ENCODE results near the gene PLA1A.
"Not testable (repeated sequence)": the region's sequence is repeated elsewhere in the genome, so short reads cannot be mapped to it uniquely, and the experiment has no call there.

PLA1A gene

GRCh38 chr3:119562307-119562961 lies 35.3 kb upstream of the PLA1A start:
- Mint-ChIP-seq H3K27me3 (peaks cover 1% of the 10 kb centered on the region), H3K4me3 (peak overlapping the region; percentile 66), H3K4me1 (ENCODE audit: low read depth) (peaks cover 30% of the 10 kb centered on the region), H3K27ac (peak overlapping the region; percentile 93), H3K9me3 (peaks cover 2% of the 10 kb centered on the region), H3K36me3 (ENCODE audit: low read depth) (no peaks in the 10 kb centered on the region)
- DNase-seq, result peak; percentile 40

DNA sequence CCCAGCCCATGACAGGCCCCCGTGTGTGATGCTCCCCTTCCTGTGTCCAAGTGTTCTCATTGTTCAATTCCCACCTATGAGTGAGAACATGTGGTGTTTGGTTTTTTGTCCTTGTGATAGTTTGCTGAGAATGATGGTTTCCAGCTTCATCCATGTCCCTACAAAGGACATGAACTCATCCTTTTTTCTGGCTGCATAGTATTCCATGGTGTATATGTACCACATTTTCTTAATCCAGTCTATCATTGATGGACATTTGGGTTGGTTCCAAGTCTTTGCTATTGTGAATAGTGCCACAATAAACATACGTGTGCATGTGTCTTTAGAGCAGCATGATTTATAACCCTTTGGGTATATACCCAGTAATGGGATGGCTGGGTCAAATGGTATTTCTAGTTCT lies 34.4 kb upstream of the PLA1A start:
- H3K9me3 Mint-ChIP-seq; H3K36me3 Mint-ChIP-seq (ENCODE audit: low read depth); H3K4me3 Mint-ChIP-seq; H3K27ac Mint-ChIP-seq; H3K27me3 Mint-ChIP-seq; DNase-seq: not testable (repeated sequence)
- peaks cover 21% of the 10 kb centered on the region for H3K4me1 Mint-ChIP-seq (ENCODE audit: low read depth)

DNA sequence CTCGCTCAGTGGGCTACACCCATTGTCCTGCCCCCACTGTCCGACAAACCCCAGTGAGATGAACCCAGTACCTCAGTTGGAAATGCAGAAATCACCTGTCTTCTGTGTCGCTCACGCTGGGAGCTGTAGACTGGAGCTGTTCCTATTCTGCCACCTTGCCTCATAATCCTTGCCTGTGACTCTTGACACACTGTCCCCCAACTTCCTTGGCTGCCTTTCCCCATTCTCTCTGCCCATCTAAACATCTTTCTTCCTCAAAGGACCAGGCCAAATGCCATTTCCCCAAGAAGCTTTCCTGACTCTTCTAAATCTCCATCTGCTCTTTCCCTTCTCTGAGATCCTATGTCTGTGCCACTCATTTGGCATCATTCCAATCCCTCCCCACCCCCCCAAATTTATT lies 28.5 kb upstream of the PLA1A start:
- Mint-ChIP-seq H3K4me3 (no peak overlapping the region), H3K36me3 (ENCODE audit: low read depth) (no peaks in the 10 kb centered on the region), H3K4me1 (ENCODE audit: low read depth) (peaks cover 3% of the 10 kb centered on the region), H3K27ac (no peak overlapping the region), H3K27me3 (peaks cover 30% of the 10 kb centered on the region), H3K9me3 (no peaks in the 10 kb centered on the region)
- no peak for DNase-seq

GRCh38 chr3:119570229-119570628 lies 27.5 kb upstream of the PLA1A start:
- Mint-ChIP-seq H3K4me3 (no peak overlapping the region), H3K9me3 (no peaks in the 10 kb centered on the region), H3K27ac (no peak overlapping the region), H3K4me1 (ENCODE audit: low read depth) (peaks cover 3% of the 10 kb centered on the region), H3K36me3 (ENCODE audit: low read depth) (no peaks in the 10 kb centered on the region), H3K27me3 (peaks cover 30% of the 10 kb centered on the region)
- DNase-seq, result no peak

DNA sequence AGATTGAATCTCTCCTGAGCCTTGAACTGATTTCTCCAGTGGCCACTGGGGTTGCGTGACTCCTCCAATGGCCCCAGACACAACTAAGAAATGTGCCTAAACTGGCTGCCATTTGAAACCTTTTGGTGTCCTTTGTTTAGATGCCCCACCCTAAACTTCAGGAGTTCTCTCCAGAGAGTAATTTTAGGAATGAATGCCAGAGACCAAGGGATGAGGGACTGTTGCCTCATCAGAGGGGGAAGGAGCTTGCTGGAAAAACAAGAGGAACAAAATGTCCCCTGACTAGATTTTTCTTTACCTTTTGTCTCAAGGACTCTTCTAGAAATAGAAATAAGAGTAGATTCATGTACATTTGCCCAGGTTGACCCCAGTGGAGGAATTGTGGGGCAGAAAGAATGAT lies 26.5 kb upstream of the PLA1A start:
- H3K9me3 Mint-ChIP-seq, result no peaks in the 10 kb centered on the region
- no peak overlapping the region for H3K4me3 Mint-ChIP-seq
- peaks cover 2% of the 10 kb centered on the region for H3K4me1 Mint-ChIP-seq (ENCODE audit: low read depth)
- DNase-seq, result no peak
- no peaks in the 10 kb centered on the region for H3K36me3 Mint-ChIP-seq (ENCODE audit: low read depth)
- H3K27ac Mint-ChIP-seq, result no peak overlapping the region
- H3K27me3 Mint-ChIP-seq, result peaks cover 30% of the 10 kb centered on the region

DNA sequence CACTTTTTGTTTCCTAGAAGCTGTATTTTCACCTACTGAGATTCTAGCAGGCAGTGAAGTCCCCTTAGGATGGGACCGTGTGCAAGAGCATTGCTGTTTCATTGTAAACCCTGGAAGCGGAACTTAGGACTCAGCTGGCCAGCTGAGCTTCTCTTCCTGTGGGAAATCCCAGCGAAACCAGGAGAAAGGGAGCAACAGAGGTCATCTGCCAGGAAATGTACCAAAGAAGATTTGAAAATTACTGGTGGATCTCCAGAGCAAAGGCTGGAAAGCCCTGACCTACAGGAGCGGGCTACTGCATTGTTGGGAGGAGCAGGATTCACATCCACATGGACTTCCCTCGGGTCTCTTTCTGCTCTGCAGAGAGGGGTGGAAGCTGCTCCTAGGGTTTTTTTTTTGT lies 26.0 kb upstream of the PLA1A start:
- Mint-ChIP-seq H3K4me1 (ENCODE audit: low read depth) (no peaks in the 10 kb centered on the region), H3K4me3 (no peak overlapping the region), H3K36me3 (ENCODE audit: low read depth) (no peaks in the 10 kb centered on the region), H3K27ac (no peak overlapping the region), H3K27me3 (peaks cover 30% of the 10 kb centered on the region), H3K9me3 (no peaks in the 10 kb centered on the region)
- no peak for DNase-seq

- Mint-ChIP-seq H3K27me3 (peaks cover 22% of the 10 kb centered on the region), H3K27ac (no peak overlapping the region), H3K4me3 (no peak overlapping the region), H3K9me3 (no peaks in the 10 kb centered on the region), H3K36me3 (ENCODE audit: low read depth) (no peaks in the 10 kb centered on the region), H3K4me1 (ENCODE audit: low read depth) (peaks cover 16% of the 10 kb centered on the region)
- DNase-seq, result no peak
These were observed 22.2 kb upstream of the PLA1A start for GRCh38 chr3:119575507-119575906.

DNA sequence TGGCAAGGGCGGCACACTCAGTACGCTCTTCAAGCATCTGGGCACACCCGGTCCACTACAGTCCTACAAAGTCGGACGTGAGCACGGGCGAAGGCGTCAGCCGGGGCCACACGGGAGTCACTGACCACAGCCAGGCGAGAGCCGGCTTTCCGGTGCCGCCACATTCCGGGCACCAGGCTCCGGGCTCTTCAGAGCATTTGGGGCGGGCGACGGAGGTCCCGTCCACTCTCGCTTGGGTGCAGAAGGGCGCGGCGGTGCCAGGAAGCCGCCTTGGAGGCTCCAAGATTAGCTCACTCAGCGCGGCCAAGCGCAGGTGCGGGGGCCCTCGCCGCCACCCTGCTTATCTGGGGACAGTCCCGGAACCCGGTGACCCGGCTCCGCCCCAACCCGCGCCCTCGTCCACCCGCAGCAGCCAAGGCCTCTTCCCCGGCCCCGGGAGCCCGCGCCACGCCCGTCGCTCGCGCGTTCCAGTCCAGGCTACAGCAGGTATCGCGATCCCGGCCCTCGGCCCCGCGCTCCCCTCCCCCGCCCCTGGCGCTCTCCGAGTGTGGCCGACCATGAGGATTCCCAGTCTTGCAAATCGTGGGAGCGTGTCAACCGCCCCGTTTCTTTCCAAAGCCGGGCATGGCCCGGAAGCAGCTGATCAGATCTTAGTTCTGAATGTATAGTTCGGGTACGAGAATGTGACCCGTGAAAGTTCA lies 18.2 kb upstream of the PLA1A start, which contains the start of gene ADPRH:
Gene ADPRH (plus strand): TSS at position 127 of the 701 bp plus-strand sequence. CDS start 2,678 bp downstream, outside the sequence.
- peak within 1 kb of the TSS; percentile 91 for H3K27ac Mint-ChIP-seq
- H3K36me3 Mint-ChIP-seq (ENCODE audit: low read depth), result no peaks in the 10 kb centered on the region
- DNase-seq, result peak; percentile 76
- peak within 1 kb of the TSS; percentile 84 for H3K4me3 Mint-ChIP-seq
- peaks cover 29% of the 10 kb centered on the region for H3K4me1 Mint-ChIP-seq (ENCODE audit: low read depth)
- peaks cover 8% of the 10 kb centered on the region for H3K27me3 Mint-ChIP-seq
- H3K9me3 Mint-ChIP-seq, result no peaks in the 10 kb centered on the region

GRCh38 chr3:119580067-119580760 lies 17.5 kb upstream of the PLA1A start:
- Mint-ChIP-seq H3K4me3 (peak overlapping the region; percentile 84), H3K4me1 (ENCODE audit: low read depth) (peaks cover 29% of the 10 kb centered on the region), H3K9me3 (no peaks in the 10 kb centered on the region), H3K36me3 (ENCODE audit: low read depth) (no peaks in the 10 kb centered on the region), H3K27me3 (peaks cover 8% of the 10 kb centered on the region), H3K27ac (peak overlapping the region; percentile 91)
- peak; percentile 42 for DNase-seq

DNA sequence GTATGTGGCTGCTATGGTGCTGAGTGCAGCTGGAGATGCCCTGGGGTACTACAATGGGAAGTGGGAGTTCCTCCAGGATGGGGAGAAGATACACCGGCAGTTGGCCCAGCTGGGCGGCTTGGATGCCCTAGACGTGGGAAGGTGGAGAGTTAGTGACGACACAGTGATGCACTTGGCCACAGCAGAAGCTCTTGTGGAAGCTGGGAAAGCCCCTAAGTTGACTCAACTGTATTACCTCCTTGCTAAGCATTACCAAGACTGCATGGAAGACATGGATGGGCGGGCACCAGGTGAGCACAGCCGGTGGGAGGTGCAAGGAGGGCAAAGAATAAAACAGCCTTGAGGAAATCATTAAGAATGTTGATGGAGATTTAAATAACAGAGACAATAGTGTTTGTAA lies 15.5 kb upstream of the PLA1A start:
- Mint-ChIP-seq H3K27ac (no peak overlapping the region), H3K9me3 (no peaks in the 10 kb centered on the region), H3K27me3 (peaks cover 8% of the 10 kb centered on the region), H3K4me1 (ENCODE audit: low read depth) (peaks cover 29% of the 10 kb centered on the region), H3K4me3 (no peak overlapping the region), H3K36me3 (ENCODE audit: low read depth) (no peaks in the 10 kb centered on the region)
- peak; percentile 42 for DNase-seq

GRCh38 chr3:119585208-119585607 lies 12.5 kb upstream of the PLA1A start:
- H3K27ac Mint-ChIP-seq, result no peak overlapping the region
- no peak for DNase-seq
- H3K4me3 Mint-ChIP-seq, result no peak overlapping the region
- no peaks in the 10 kb centered on the region for H3K9me3 Mint-ChIP-seq
- peaks cover 32% of the 10 kb centered on the region for H3K4me1 Mint-ChIP-seq (ENCODE audit: low read depth)
- peaks cover 15% of the 10 kb centered on the region for H3K27me3 Mint-ChIP-seq
- no peaks in the 10 kb centered on the region for H3K36me3 Mint-ChIP-seq (ENCODE audit: low read depth)

GRCh38 chr3:119585856-119586570 lies 11.7 kb upstream of the PLA1A start:
- Mint-ChIP-seq H3K36me3 (ENCODE audit: low read depth) (no peaks in the 10 kb centered on the region), H3K27me3 (peaks cover 22% of the 10 kb centered on the region), H3K9me3 (peaks cover 2% of the 10 kb centered on the region), H3K4me3 (no peak overlapping the region), H3K4me1 (ENCODE audit: low read depth) (peaks cover 28% of the 10 kb centered on the region), H3K27ac (no peak overlapping the region)
- no peak for DNase-seq

- Mint-ChIP-seq H3K4me3 (no peak overlapping the region), H3K36me3 (ENCODE audit: low read depth) (no peaks in the 10 kb centered on the region), H3K27me3 (peaks cover 22% of the 10 kb centered on the region), H3K4me1 (ENCODE audit: low read depth) (peaks cover 24% of the 10 kb centered on the region), H3K27ac (no peak overlapping the region), H3K9me3 (peaks cover 2% of the 10 kb centered on the region)
- no peak for DNase-seq
These were observed 10.9 kb upstream of the PLA1A start for GRCh38 chr3:119586733-119587172.

- no peak overlapping the region for H3K27ac Mint-ChIP-seq
- H3K27me3 Mint-ChIP-seq, result peaks cover 22% of the 10 kb centered on the region
- peaks cover 15% of the 10 kb centered on the region for H3K4me1 Mint-ChIP-seq (ENCODE audit: low read depth)
- DNase-seq, result no peak
- no peak overlapping the region for H3K4me3 Mint-ChIP-seq
- H3K9me3 Mint-ChIP-seq, result peaks cover 2% of the 10 kb centered on the region
- no peaks in the 10 kb centered on the region for H3K36me3 Mint-ChIP-seq (ENCODE audit: low read depth)
These were observed 9.6 kb upstream of the PLA1A start for GRCh38 chr3:119588112-119588511.

Measured in activated T-cell treated with anti-CD3 and anti-CD28 coated beads, Interleukin-2, amount 50 U/mL, for 24 hours (primary cell).